Neural crest cell (in vitro differentiated cells): ENCODE results near the gene CFAP210. TPM values are rescaled to one million over a fixed set of nuclear protein-coding genes. Genes with fewer than 3 reads are reported as not detected.

Experiments
- DNase-seq: peaks from one replicate; pipeline ENCODE4 v3.0.0; 2021; ENCODE audit warnings: low read depth, mixed read lengths, low spot score
- H3K27ac Mint-ChIP-seq: one replicate; pipeline ENCODE4 v1.8.0; 2021; ENCODE audit warnings: mild to moderate bottlenecking, mixed read lengths; ENCODE audit not compliant: unreplicated experiment
- H3K27me3 Mint-ChIP-seq: 2 replicates; pipeline ENCODE4 v1.8.0; 2021; ENCODE audit warnings: low read depth, mild to moderate bottlenecking, mixed read lengths
- H3K36me3 Mint-ChIP-seq: 2 replicates; pipeline ENCODE4 v1.8.0; 2021; ENCODE audit warnings: low read depth, mild to moderate bottlenecking, mixed read lengths
- H3K4me1 Mint-ChIP-seq: 2 replicates; pipeline ENCODE4 v1.8.0; 2021; ENCODE audit warnings: mixed read lengths
- H3K4me3 Mint-ChIP-seq: one replicate; pipeline ENCODE4 v1.8.0; 2021; ENCODE audit warnings: mild to moderate bottlenecking, mixed read lengths
- H3K9me3 Mint-ChIP-seq: 2 replicates; pipeline ENCODE4 v1.8.0; 2021; ENCODE audit warnings: mixed read lengths
- long read RNA-seq: library from polyadenylated mRNA; unstranded; transcript quantifications from one replicate; pipeline ENCODE4 v2.0.0, GENCODE V29; 2020
- total RNA-seq: library from RNA; stranded (reverse); gene quantifications from 2 replicates; pipeline ENCODE4 v1.2.1, GENCODE V29; 2021
- TF ChIP-seq, protein P1 (sequence below): fragments of 200-600 bp; sonication (generic); conservative IDR thresholded peaks from 2 replicates; pipeline ENCODE4 v1.5.0; 2021; ENCODE audit warnings: antibody characterized with exemption, mild to moderate bottlenecking

Gene CFAP210, protein sequence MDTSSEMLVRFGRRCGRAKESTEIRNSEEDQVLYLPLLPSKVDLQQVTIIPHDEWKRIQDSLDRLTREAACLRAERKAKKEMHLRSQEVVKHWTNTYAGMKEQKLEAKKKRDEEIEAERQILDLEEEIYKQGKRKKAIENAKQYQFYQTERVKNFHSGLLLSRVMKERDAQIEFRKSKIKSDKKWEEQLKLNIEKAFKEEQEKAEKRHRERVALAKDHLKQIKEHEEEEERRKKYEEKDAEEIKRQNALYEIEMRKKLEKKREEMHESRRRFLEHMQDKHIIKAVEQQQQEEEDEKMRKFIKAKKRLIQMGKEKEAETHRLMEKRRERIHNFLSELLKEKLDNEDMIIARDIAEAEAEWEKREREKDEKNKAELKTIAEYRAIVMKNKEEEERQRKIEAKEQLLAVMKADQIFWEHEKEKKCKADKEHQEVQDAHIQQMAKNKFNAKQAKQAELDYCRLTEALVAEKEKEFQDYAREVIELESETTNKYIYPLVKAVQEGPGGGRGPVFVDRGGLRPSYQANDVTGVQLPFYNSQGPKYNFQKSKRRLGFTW
- 1.0 and 2.3 TPM in 2 replicates for total RNA-seq
- long read RNA-seq, partial matches to known transcripts: 0 of 23 reads
- long read RNA-seq, other reads (novel, unspliced or antisense): 23 of 23 reads

DNA sequence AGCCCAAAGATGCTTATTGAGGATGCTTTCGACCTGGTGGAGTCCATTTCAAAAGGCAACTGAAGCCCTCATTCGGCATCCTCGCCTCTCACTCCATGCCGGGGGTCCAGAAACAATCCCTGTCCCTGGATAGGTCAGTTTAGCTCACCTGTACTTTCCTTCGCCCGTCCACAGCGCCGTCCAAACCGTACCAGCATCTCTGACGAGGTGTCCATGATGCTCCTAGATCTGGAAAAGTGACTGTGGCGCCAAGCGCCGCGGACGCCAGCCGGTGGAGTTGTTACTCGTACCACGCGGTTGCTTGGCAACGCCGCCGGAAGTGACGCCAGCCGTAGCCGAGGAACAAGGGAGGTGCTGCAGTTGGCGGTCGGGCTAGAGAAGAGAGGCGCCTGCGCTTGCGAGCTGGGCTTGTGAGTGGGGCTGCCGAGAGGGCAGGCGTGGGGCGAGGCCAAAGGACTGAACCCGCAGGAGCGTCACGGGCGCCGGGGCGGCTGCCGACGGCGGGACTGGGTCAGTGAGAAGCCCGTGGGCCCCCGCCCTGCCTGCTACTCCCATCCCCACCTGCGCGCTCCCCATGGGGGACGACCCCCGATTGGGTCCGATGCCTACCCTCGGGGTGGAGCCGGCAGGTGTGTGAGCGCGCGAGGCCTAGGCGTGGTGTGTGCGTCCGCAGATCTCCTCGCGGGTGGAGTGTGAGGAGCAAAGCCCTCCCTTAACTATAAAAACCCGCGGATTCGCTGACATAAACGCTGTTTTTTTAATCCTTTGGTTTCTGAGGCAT lies at the start of gene CFAP210, which contains the start of gene PHOSPHO2:
TSS of gene CFAP210 (minus strand) at position 293 of the 781 bp plus-strand sequence. CDS start at position 215, 78 bp downstream.
TSS of gene PHOSPHO2 (plus strand) at position 357 of the 781 bp plus-strand sequence. CDS start 6,503 bp downstream, outside the sequence.
- DNase-seq: peak; percentile 95
- Mint-ChIP-seq H3K36me3 (peaks cover 18% of the 10 kb centered on the region), H3K4me3 (peak within 1 kb of the TSS; percentile 94), H3K27ac (peak within 1 kb of the TSS; percentile 100), H3K9me3 (peaks cover 7% of the 10 kb centered on the region), H3K27me3 (no peaks in the 10 kb centered on the region), H3K4me1 (peaks cover 24% of the 10 kb centered on the region)
- TF ChIP-seq, protein P1, sequence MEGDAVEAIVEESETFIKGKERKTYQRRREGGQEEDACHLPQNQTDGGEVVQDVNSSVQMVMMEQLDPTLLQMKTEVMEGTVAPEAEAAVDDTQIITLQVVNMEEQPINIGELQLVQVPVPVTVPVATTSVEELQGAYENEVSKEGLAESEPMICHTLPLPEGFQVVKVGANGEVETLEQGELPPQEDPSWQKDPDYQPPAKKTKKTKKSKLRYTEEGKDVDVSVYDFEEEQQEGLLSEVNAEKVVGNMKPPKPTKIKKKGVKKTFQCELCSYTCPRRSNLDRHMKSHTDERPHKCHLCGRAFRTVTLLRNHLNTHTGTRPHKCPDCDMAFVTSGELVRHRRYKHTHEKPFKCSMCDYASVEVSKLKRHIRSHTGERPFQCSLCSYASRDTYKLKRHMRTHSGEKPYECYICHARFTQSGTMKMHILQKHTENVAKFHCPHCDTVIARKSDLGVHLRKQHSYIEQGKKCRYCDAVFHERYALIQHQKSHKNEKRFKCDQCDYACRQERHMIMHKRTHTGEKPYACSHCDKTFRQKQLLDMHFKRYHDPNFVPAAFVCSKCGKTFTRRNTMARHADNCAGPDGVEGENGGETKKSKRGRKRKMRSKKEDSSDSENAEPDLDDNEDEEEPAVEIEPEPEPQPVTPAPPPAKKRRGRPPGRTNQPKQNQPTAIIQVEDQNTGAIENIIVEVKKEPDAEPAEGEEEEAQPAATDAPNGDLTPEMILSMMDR: no peak

DNA sequence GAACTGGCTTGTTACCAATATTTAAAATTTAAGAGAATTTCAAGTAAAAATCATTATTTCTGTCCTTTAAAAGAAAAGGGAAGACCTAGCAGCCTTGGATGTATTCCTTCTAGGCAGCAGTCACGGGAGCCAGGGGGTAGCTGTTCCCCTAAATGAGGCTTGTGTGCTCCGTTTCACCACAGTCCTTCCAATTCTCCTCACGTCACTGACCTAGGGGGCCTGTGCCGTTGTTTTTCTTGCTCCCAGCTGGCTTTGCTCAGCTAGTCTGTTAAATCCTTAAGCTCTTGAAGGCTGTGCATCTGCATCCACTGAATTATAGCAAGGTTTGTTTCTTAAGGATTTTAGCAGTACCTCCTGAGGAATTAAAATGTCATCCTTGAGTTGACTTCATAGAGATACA lies 49.3 kb upstream of the CFAP210 start:
- Mint-ChIP-seq H3K27ac (no peak overlapping the region), H3K4me3 (no peak overlapping the region), H3K9me3 (peaks cover 7% of the 10 kb centered on the region), H3K36me3 (peaks cover 39% of the 10 kb centered on the region), H3K4me1 (peaks cover 25% of the 10 kb centered on the region), H3K27me3 (no peaks in the 10 kb centered on the region)
- no peak for DNase-seq
- TF ChIP-seq, protein P1: no peak

DNA sequence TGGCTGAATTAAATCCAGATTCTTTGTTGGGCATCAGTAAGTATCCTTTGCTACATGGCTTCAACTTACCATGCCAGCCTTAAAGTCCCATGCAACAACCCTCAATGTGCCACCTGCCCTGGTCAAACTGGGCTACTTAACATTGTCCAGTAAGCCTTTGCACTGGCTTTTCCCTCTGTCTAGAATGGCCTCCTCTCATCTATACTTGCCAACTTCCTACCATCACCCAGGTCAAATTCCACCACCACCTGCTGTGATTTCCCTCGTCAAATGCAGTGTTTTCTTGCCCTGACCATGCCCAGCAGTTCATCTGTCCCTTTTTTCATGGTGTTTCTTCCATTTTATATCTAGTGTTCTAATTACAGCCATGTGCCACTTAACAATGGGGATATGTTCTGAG lies 45.1 kb upstream of the CFAP210 start:
- Mint-ChIP-seq H3K4me1 (peaks cover 50% of the 10 kb centered on the region), H3K4me3 (peak overlapping the region; percentile 76), H3K27ac (no peak overlapping the region), H3K27me3 (no peaks in the 10 kb centered on the region), H3K36me3 (peaks cover 23% of the 10 kb centered on the region), H3K9me3 (peaks cover 7% of the 10 kb centered on the region)
- DNase-seq: no peak
- TF ChIP-seq, protein P1: no peak

DNA sequence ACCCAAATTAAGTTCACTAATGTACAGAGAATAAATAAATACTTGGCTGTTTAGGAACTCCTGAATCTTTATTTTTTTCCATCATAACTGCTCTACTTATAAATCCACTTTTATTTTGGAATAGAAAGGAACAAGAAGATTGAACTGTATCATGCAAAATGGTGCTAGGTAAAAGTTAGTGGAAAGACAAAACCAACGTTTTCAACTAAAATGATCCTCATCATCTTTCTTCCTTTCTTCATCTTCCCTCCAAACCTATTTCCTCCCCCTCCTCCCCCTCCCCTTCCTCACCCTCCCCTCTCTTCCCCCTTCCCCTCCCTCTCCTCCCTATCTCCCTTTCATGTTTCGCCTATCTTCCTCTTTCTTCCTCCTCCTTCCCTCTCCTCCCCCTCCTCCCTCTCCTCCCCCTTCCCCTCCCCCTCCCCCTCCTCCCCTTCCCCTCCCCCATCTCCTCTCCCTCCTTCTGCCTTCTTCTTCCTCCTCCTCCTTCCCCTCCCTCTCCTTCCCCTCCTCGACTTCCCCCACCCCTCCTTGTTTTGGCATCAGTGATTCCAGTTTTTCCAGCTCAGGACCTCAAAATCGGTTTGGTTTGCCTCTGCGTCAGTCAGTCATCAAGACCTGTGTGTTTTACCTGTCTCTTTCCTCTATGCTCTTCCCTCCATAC lies 44.5 kb upstream of the CFAP210 start:
- Mint-ChIP-seq H3K27me3 (no peaks in the 10 kb centered on the region), H3K9me3 (peaks cover 7% of the 10 kb centered on the region), H3K4me1 (peaks cover 50% of the 10 kb centered on the region), H3K27ac (no peak overlapping the region), H3K4me3 (peak overlapping the region; percentile 76), H3K36me3 (peaks cover 19% of the 10 kb centered on the region)
- no peak for DNase-seq
- TF ChIP-seq, protein P1: no peak

DNA sequence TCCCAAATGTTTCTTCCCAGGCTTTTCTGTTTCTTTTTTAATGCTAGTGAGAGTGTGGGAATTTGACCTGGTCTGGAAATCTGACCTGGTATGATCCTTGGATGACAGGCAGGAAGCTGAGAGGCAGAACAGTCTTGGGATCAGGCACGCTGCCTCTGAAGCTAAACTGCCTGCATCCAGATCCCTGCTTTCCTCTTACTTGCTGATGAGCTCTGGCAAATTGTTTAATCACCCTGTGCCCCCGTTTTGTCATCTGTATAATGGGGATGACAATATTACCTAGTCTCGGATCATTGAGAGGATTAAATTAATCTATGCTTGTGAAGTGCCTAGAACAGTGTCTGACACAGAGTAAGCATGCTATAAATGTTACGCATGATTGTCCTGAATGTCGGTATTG lies 42.7 kb upstream of the CFAP210 start:
- Mint-ChIP-seq H3K27me3 (peaks cover 11% of the 10 kb centered on the region), H3K27ac (peak overlapping the region; percentile 45), H3K4me3 (peak overlapping the region; percentile 95), H3K36me3 (peaks cover 17% of the 10 kb centered on the region), H3K4me1 (peaks cover 58% of the 10 kb centered on the region), H3K9me3 (peaks cover 7% of the 10 kb centered on the region)
- DNase-seq: no peak
- TF ChIP-seq, protein P1: no peak
